ENCODE data around the gene TANC1.

TANC1 gene

GRCh38 chr2:159174759-159175158, 206.3 kb downstream of the TANC1 start:
- no peak for DNase-seq

GRCh38 chr2:159175182-159175581, 206.7 kb downstream of the TANC1 start:
- peak in 1 of 5 experiments; percentile 18 for DNase-seq

GRCh38 chr2:159175927-159176326, 207.5 kb downstream of the TANC1 start:
- DNase-seq: no peak

GRCh38 chr2:159176555-159176954, 208.1 kb downstream of the TANC1 start:
- no peak for DNase-seq

GRCh38 chr2:159177357-159177756, 208.9 kb downstream of the TANC1 start:
- no peak for DNase-seq

- DNase-seq: no peak
These were observed 209.5 kb downstream of the TANC1 start for GRCh38 chr2:159177957-159178356.

GRCh38 chr2:159179096-159179495, 210.7 kb downstream of the TANC1 start:
- no peak for DNase-seq

GRCh38 chr2:159179696-159180095, 211.3 kb downstream of the TANC1 start:
- DNase-seq: no peak

- no peak for DNase-seq
These were observed 214.9 kb downstream of the TANC1 start for GRCh38 chr2:159183346-159183745.

- DNase-seq: no peak
These were observed 217.1 kb downstream of the TANC1 start for GRCh38 chr2:159185401-159186130.

GRCh38 chr2:159186462-159186861, 218.0 kb downstream of the TANC1 start:
- DNase-seq: no peak

- DNase-seq: no peak
These were observed 218.7 kb downstream of the TANC1 start for GRCh38 chr2:159187106-159187505.

- DNase-seq: no peak
These were observed 220.0 kb downstream of the TANC1 start for GRCh38 chr2:159188449-159188848.

GRCh38 chr2:159192371-159192918, 224.0 kb downstream of the TANC1 start:
- no peak for DNase-seq

GRCh38 chr2:159193791-159194190, 225.4 kb downstream of the TANC1 start:
- no peak for DNase-seq

GRCh38 chr2:159194241-159194640, 225.8 kb downstream of the TANC1 start:
- DNase-seq: no peak

- DNase-seq: no peak
These were observed 227.3 kb downstream of the TANC1 start for GRCh38 chr2:159195697-159196096.

GRCh38 chr2:159196393-159196925, 228.0 kb downstream of the TANC1 start:
- DNase-seq: no peak

- peak in 1 of 5 experiments; percentile 27 for DNase-seq
These were observed 230.8 kb downstream of the TANC1 start for GRCh38 chr2:159199236-159199635.

- no peak for DNase-seq
These were observed 231.5 kb downstream of the TANC1 start for GRCh38 chr2:159199761-159200465.

GRCh38 chr2:159200498-159200897, 232.1 kb downstream of the TANC1 start:
- no peak for DNase-seq

GRCh38 chr2:159201360-159202063, 233.1 kb downstream of the TANC1 start:
- peak in 2 of 5 experiments; percentile 48 to 50 for DNase-seq

GRCh38 chr2:159202568-159203071, 234.2 kb downstream of the TANC1 start:
- no peak for DNase-seq
